ENCODE data around the gene USO1.

DNA sequence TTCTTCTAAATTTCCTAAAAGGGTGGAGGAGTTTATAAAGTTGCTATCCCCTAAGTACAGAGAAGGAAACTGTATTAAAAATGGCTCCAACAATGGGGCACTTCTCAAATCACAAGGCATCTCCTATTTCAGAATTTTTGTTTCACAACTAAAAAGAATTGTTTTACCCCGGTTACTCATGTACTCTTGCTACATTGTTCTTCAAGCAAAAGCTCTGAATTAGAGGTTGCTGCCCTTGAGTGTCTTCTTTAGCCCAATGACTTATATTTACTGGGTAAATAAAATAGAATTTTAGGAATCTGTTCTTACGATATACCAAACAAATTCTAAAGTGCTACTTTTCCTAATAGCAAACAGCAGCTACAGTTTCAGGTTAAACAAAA, 110.4 kb downstream of the USO1 start:
- no peak for TF ChIP-seq POLR2A (IDR thresholded peaks at IDR 0.05; ENCODE audit: low read length)
- TF ChIP-seq GATA1 (IDR thresholded peaks at IDR 0.05; ENCODE audit: low read depth, low read length), result no peak
